ENCODE measurements around the gene SLC19A1.
"Not testable (repeated sequence)": the region's sequence is repeated elsewhere in the genome, so short reads cannot be mapped to it uniquely, and the experiment has no call there.

Gene SLC19A1

GRCh38 chr21:45506241-45506817 lies 35.9 kb downstream of the SLC19A1 start:
- no peak for DNase-seq (ENCODE audit: low read depth in 2 of 3, low spot score in 1 of 3)

- DNase-seq (ENCODE audit: low read depth in 2 of 3, low spot score in 1 of 3), result no peak
Measured at GRCh38 chr21:45505416-45506021, 36.7 kb downstream of the SLC19A1 start.

- no peak for DNase-seq (ENCODE audit: low read depth in 2 of 3, low spot score in 1 of 3)
Measured at GRCh38 chr21:45504516-45505415, 37.5 kb downstream of the SLC19A1 start.

- DNase-seq (ENCODE audit: low read depth in 2 of 3, low spot score in 1 of 3), result no peak
Measured at GRCh38 chr21:45504021-45504515, 38.2 kb downstream of the SLC19A1 start.

- DNase-seq (ENCODE audit: low read depth in 2 of 3, low spot score in 1 of 3), result not testable (repeated sequence)
Measured at GRCh38 chr21:45503226-45503625, 39.0 kb downstream of the SLC19A1 start.

GRCh38 chr21:45502600-45502999 lies 39.6 kb downstream of the SLC19A1 start:
- DNase-seq (ENCODE audit: low read depth in 2 of 3, low spot score in 1 of 3), result no peak

- DNase-seq (ENCODE audit: low read depth in 2 of 3, low spot score in 1 of 3), result no peak
Measured at GRCh38 chr21:45502006-45502345, 40.3 kb downstream of the SLC19A1 start.

GRCh38 chr21:45501081-45502005 lies 40.9 kb downstream of the SLC19A1 start:
- not testable (repeated sequence) for DNase-seq (ENCODE audit: low read depth in 2 of 3, low spot score in 1 of 3)

GRCh38 chr21:45499970-45500577 lies 42.2 kb downstream of the SLC19A1 start:
- DNase-seq (ENCODE audit: low read depth in 2 of 3, low spot score in 1 of 3), result no peak

- DNase-seq (ENCODE audit: low read depth in 2 of 3, low spot score in 1 of 3), result no peak
Measured at GRCh38 chr21:45499201-45499750, 43.0 kb downstream of the SLC19A1 start.

GRCh38 chr21:45498646-45499000 lies 43.6 kb downstream of the SLC19A1 start:
- DNase-seq (ENCODE audit: low read depth in 2 of 3, low spot score in 1 of 3), result no peak

- no peak for DNase-seq (ENCODE audit: low read depth in 2 of 3, low spot score in 1 of 3)
Measured at GRCh38 chr21:45497846-45498645, 44.2 kb downstream of the SLC19A1 start.

GRCh38 chr21:45496968-45497845 lies 45.0 kb downstream of the SLC19A1 start:
- no peak for DNase-seq (ENCODE audit: low read depth in 2 of 3, low spot score in 1 of 3)

GRCh38 chr21:45496151-45496967 lies 45.9 kb downstream of the SLC19A1 start:
- no peak for DNase-seq (ENCODE audit: low read depth in 2 of 3, low spot score in 1 of 3)

- DNase-seq (ENCODE audit: low read depth in 2 of 3, low spot score in 1 of 3), result no peak
Measured at GRCh38 chr21:45494851-45495680, 47.2 kb downstream of the SLC19A1 start.

- no peak for DNase-seq (ENCODE audit: low read depth in 2 of 3, low spot score in 1 of 3)
Measured at GRCh38 chr21:45494135-45494850, 47.9 kb downstream of the SLC19A1 start.
